ENCODE data around the gene ARMC9. TPM values are rescaled to one million over a fixed set of nuclear protein-coding genes. Genes with fewer than 3 reads are reported as not detected.
"Not testable (repeated sequence)": the region's sequence is repeated elsewhere in the genome, so short reads cannot be mapped to it uniquely, and the experiment has no call there.

The ARMC9 gene
- total RNA-seq, 1 donor from 2014 or later = 19.3 TPM

GRCh38 chr2:231348173-231348572, 149.7 kb downstream of the ARMC9 start:
- no peak overlapping the region for H3K27ac Mint-ChIP-seq (ENCODE audit: unreplicated experiment)
- peaks cover 2% of the 10 kb centered on the region for H3K27me3 Mint-ChIP-seq (ENCODE audit: unreplicated experiment)
- H3K9me3 Mint-ChIP-seq (ENCODE audit: unreplicated experiment) = peaks cover 2% of the 10 kb centered on the region
- no peak for DNase-seq
- H3K4me3 Mint-ChIP-seq (ENCODE audit: unreplicated experiment) = no peak overlapping the region
- TF ChIP-seq CTCF (IDR thresholded peaks at IDR 0.05; ENCODE audit: partially characterized antibody, unreplicated experiment) = no peak
- H3K4me1 Mint-ChIP-seq (ENCODE audit: low read depth, unreplicated experiment) = peaks cover 14% of the 10 kb centered on the region
- no peaks in the 10 kb centered on the region for H3K36me3 Mint-ChIP-seq (ENCODE audit: unreplicated experiment)

GRCh38 chr2:231348704-231349373, 150.4 kb downstream of the ARMC9 start:
- Mint-ChIP-seq H3K27ac (ENCODE audit: unreplicated experiment) (no peak overlapping the region), H3K4me1 (ENCODE audit: low read depth, unreplicated experiment) (peaks cover 14% of the 10 kb centered on the region), H3K9me3 (ENCODE audit: unreplicated experiment) (peaks cover 2% of the 10 kb centered on the region), H3K36me3 (ENCODE audit: unreplicated experiment) (no peaks in the 10 kb centered on the region), H3K4me3 (ENCODE audit: unreplicated experiment) (no peak overlapping the region), H3K27me3 (ENCODE audit: unreplicated experiment) (peaks cover 2% of the 10 kb centered on the region)
- no peak for DNase-seq
- TF ChIP-seq CTCF (IDR thresholded peaks at IDR 0.05; ENCODE audit: partially characterized antibody, unreplicated experiment) = no peak

- not testable (repeated sequence) for H3K27ac Mint-ChIP-seq (ENCODE audit: unreplicated experiment); H3K27me3 Mint-ChIP-seq (ENCODE audit: unreplicated experiment); DNase-seq; H3K36me3 Mint-ChIP-seq (ENCODE audit: unreplicated experiment); H3K9me3 Mint-ChIP-seq (ENCODE audit: unreplicated experiment); H3K4me3 Mint-ChIP-seq (ENCODE audit: unreplicated experiment)
- peaks cover 14% of the 10 kb centered on the region for H3K4me1 Mint-ChIP-seq (ENCODE audit: low read depth, unreplicated experiment)
These were observed 150.9 kb downstream of the ARMC9 start for GRCh38 chr2:231349374-231349735.

- Mint-ChIP-seq H3K27me3 (ENCODE audit: unreplicated experiment) (peaks cover 5% of the 10 kb centered on the region), H3K36me3 (ENCODE audit: unreplicated experiment) (no peaks in the 10 kb centered on the region), H3K27ac (ENCODE audit: unreplicated experiment) (no peak overlapping the region), H3K4me3 (ENCODE audit: unreplicated experiment) (no peak overlapping the region), H3K9me3 (ENCODE audit: unreplicated experiment) (peaks cover 2% of the 10 kb centered on the region), H3K4me1 (ENCODE audit: low read depth, unreplicated experiment) (peaks cover 26% of the 10 kb centered on the region)
- TF ChIP-seq CTCF (IDR thresholded peaks at IDR 0.05; ENCODE audit: partially characterized antibody, unreplicated experiment) = no peak
- no peak for DNase-seq
These were observed 153.2 kb downstream of the ARMC9 start for GRCh38 chr2:231351648-231352047.

- no peak for TF ChIP-seq CTCF (IDR thresholded peaks at IDR 0.05; ENCODE audit: partially characterized antibody, unreplicated experiment)
- H3K4me1 Mint-ChIP-seq (ENCODE audit: low read depth, unreplicated experiment) = peaks cover 19% of the 10 kb centered on the region
- no peak for DNase-seq
- H3K9me3 Mint-ChIP-seq (ENCODE audit: unreplicated experiment) = peaks cover under 1% of the 10 kb centered on the region
- H3K27ac Mint-ChIP-seq (ENCODE audit: unreplicated experiment) = no peak overlapping the region
- H3K36me3 Mint-ChIP-seq (ENCODE audit: unreplicated experiment) = no peaks in the 10 kb centered on the region
- H3K27me3 Mint-ChIP-seq (ENCODE audit: unreplicated experiment) = peaks cover 2% of the 10 kb centered on the region
- no peak overlapping the region for H3K4me3 Mint-ChIP-seq (ENCODE audit: unreplicated experiment)
These were observed 155.0 kb downstream of the ARMC9 start for GRCh38 chr2:231353469-231353868.
